Type B pancreatic cell (in vitro differentiated cells): ENCODE measurements around the gene SAMD11. TPM values are rescaled to one million over a fixed set of nuclear protein-coding genes. Genes with fewer than 3 reads are reported as not detected.
A peak's percentile ranks its signal among the peaks of the same experiment; 100 is the strongest.
"Not testable (repeated sequence)": the region's sequence is repeated elsewhere in the genome, so short reads cannot be mapped to it uniquely, and the experiment has no call there.

ENCODE experiments used
- DNase-seq: peaks from one replicate; pipeline ENCODE4 v3.0.0; 2021; ENCODE audit warnings: mixed read lengths; ENCODE audit not compliant: unreplicated experiment; ENCODE audit errors: extremely low spot score
- H3K27ac Mint-ChIP-seq: 2 replicates; pipeline ENCODE4 v1.8.0; 2021; ENCODE audit warnings: mild to moderate bottlenecking, mixed read lengths
- H3K27me3 Mint-ChIP-seq: 2 replicates; pipeline ENCODE4 v1.8.0; 2021; ENCODE audit warnings: mixed read lengths
- H3K36me3 Mint-ChIP-seq: 2 replicates; pipeline ENCODE4 v1.8.0; 2021; ENCODE audit warnings: mixed read lengths
- H3K4me1 Mint-ChIP-seq: one replicate; pipeline ENCODE4 v1.8.0; 2021; ENCODE audit warnings: mixed read lengths; ENCODE audit not compliant: unreplicated experiment
- H3K4me3 Mint-ChIP-seq: 2 replicates; pipeline ENCODE4 v1.8.0; 2021; ENCODE audit warnings: mild to moderate bottlenecking, mixed read lengths
- H3K9me3 Mint-ChIP-seq: 2 replicates; pipeline ENCODE4 v1.8.0; 2021; ENCODE audit warnings: mixed read lengths
- long read RNA-seq: library from polyadenylated mRNA; unstranded; transcript quantifications from one replicate; pipeline ENCODE4 v2.0.0, GENCODE V29; 2020
- total RNA-seq: library from RNA; stranded (reverse); gene quantifications from 2 replicates; pipeline ENCODE4 v1.2.1, GENCODE V29; 2021; ENCODE audit warnings: low replicate concordance
- TF ChIP-seq, protein P1 (sequence below): fragments of 200-600 bp; sonication (generic); conservative IDR thresholded peaks from 2 replicates; pipeline ENCODE4 v1.5.0; 2021; ENCODE audit warnings: antibody characterized with exemption, mild to moderate bottlenecking

The SAMD11 gene, protein sequence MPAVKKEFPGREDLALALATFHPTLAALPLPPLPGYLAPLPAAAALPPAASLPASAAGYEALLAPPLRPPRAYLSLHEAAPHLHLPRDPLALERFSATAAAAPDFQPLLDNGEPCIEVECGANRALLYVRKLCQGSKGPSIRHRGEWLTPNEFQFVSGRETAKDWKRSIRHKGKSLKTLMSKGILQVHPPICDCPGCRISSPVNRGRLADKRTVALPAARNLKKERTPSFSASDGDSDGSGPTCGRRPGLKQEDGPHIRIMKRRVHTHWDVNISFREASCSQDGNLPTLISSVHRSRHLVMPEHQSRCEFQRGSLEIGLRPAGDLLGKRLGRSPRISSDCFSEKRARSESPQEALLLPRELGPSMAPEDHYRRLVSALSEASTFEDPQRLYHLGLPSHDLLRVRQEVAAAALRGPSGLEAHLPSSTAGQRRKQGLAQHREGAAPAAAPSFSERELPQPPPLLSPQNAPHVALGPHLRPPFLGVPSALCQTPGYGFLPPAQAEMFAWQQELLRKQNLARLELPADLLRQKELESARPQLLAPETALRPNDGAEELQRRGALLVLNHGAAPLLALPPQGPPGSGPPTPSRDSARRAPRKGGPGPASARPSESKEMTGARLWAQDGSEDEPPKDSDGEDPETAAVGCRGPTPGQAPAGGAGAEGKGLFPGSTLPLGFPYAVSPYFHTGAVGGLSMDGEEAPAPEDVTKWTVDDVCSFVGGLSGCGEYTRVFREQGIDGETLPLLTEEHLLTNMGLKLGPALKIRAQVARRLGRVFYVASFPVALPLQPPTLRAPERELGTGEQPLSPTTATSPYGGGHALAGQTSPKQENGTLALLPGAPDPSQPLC
- 13.1 and 50.5 TPM in 2 replicates for total RNA-seq
- long read RNA-seq = 0 reads

DNA sequence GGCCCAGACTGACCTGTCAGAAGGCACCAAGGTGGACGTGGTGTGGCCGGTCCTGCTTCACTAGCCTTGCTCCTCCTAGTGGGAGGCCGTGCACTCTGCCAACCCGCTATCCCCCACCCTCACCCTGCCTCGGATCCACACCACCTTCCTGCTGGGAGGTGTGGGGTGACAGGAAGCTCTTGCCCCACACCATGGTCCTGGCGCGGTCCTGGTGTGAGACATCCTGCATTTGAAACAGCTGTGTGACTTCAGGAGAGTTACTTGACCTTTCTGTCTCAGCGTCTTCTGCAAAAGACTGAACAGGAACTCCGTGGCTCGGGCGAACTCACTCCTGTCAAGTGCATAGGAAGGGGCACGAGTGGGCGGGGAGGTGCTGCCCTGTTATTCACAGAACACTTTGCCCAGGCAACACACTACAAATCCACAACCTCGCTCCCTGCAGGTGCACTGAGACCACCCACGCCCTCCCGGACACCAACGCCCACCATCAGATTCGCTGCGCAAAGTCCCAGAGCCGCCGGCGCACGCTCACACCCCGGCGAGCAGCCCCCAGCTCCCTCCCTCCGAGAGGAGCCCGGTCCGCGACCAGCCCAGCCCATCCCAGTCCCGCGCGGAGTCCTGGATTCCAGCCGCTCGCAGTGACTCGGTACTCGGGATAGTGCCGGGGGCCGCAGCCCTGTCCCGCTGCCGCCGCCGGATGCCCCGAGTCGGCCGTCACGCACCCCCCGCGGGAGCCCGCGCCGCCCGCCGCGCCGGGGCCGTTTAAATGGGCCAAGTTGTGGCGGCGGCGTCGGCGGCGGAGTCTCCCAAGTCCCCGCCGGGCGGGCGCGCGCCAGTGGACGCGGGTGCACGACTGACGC lies at the start of gene SAMD11:
TSS of gene SAMD11 (plus strand) at position 793 of the 860 bp plus-strand sequence. CDS start 509 bp downstream, outside the sequence.
- TF ChIP-seq, protein P1, sequence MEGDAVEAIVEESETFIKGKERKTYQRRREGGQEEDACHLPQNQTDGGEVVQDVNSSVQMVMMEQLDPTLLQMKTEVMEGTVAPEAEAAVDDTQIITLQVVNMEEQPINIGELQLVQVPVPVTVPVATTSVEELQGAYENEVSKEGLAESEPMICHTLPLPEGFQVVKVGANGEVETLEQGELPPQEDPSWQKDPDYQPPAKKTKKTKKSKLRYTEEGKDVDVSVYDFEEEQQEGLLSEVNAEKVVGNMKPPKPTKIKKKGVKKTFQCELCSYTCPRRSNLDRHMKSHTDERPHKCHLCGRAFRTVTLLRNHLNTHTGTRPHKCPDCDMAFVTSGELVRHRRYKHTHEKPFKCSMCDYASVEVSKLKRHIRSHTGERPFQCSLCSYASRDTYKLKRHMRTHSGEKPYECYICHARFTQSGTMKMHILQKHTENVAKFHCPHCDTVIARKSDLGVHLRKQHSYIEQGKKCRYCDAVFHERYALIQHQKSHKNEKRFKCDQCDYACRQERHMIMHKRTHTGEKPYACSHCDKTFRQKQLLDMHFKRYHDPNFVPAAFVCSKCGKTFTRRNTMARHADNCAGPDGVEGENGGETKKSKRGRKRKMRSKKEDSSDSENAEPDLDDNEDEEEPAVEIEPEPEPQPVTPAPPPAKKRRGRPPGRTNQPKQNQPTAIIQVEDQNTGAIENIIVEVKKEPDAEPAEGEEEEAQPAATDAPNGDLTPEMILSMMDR = no peak
- H3K4me3 Mint-ChIP-seq = peak within 1 kb of the TSS; percentile 88
- peaks cover 7% of the 10 kb centered on the region for H3K36me3 Mint-ChIP-seq
- H3K27me3 Mint-ChIP-seq = peaks cover 47% of the 10 kb centered on the region
- H3K4me1 Mint-ChIP-seq = peaks cover 18% of the 10 kb centered on the region
- no peaks in the 10 kb centered on the region for H3K9me3 Mint-ChIP-seq
- peak; percentile 89 for DNase-seq
- H3K27ac Mint-ChIP-seq = peak within 1 kb of the TSS; percentile 56

DNA sequence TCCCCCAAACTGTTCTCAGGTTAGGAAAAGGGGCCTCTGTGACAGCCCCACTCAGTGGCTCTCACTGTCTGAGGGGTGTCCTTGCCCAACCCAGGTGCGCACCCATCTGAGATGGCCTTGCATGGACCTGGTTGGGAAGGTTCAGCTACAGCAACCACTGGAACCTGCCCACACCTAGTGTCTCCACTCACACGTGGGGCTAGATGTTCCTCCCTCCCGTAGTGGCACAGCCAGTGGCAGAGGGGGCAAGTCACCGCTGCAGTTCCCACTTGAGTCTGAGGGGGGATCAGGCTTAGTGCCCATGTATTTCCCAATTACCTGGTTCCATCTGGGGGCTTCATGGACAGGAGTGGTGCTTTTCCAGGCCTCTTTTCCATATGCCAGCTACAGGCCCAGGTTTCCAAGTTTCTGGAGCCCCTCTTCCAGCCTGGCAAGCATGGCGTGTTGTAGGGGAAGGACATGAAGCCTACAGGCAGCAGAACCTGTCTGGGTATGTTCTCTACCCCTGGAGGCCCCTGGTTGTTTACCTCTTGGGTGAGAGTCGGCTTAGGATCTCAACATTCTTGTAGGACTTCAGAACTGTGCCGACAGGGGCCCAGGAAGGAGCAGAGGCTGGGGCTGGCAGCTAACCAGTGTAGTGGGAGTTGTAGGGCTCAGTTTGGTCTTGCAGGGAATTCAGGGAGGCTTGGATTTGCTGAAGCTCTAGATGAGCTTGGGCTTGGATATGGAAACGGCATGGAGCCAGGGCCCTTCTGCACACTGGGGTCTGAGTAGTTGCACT lies 47.1 kb upstream of the SAMD11 start:
- peaks cover 55% of the 10 kb centered on the region for H3K27me3 Mint-ChIP-seq

DNA sequence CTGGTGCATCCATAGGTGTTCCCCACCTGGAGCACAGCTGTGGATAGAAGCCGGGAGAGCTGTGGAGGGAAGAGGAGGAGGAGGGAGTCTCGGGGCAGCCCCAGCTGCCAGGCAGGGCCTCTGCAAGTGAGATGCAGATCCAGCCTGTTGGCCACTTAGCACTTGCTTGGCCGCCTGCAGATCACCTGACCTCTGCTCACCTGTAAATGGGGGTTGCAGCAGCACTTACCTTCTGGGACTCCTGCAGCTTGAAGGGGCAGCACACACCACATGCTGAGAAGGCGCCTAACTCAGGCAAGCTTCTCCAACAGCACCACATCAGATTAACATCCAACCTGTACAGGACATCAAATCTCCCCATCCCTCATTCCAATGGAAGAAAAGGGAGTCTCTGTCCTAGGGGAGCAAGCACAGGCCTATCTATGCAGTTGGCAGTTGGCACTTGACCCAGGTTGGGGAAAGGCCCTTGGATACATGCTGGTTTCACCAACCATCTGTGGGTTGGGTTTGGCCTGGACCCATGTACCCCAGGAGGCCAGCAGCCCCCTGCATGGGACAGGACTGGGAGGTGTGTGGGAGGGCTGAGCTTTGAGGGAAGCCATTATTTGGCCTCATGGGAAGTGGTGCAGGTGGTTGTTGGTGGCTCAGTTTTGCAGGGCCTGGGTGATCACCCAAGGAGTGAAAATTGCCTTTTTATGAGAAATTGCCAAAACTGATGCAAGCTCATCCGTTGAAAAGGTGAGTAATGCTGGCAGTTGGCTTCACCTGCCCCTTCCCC lies 46.3 kb upstream of the SAMD11 start:
- peaks cover 57% of the 10 kb centered on the region for H3K27me3 Mint-ChIP-seq
- not testable (repeated sequence) for H3K36me3 Mint-ChIP-seq, H3K27ac Mint-ChIP-seq

More for the DNA sequence above, 47.1 kb upstream of the SAMD11 start:
- H3K9me3 Mint-ChIP-seq, H3K27ac Mint-ChIP-seq, DNase-seq, H3K36me3 Mint-ChIP-seq, H3K4me1 Mint-ChIP-seq, H3K4me3 Mint-ChIP-seq: not testable (repeated sequence)

DNA sequence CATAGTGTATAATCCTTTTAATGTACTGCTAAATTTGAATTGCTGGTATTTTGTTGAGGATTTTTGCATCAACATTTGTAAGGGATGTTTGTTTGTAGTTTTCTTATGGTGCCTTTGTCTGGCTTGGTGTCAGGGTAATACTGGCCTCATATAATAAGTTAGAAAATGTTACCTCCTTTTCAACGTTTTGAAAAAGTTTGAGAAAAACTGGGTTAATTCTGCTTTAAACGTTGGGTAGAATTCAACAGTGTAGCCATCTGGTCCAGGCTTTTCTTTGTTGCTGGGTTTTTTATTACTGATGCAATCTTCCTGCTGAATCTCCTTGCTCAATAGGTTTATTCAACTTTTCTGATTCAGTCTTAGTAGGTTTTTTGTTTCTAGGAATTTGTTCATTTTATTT lies 43.2 kb upstream of the SAMD11 start:
- not testable (repeated sequence) for H3K4me1 Mint-ChIP-seq, H3K27ac Mint-ChIP-seq, H3K36me3 Mint-ChIP-seq, DNase-seq, H3K4me3 Mint-ChIP-seq, H3K9me3 Mint-ChIP-seq
- H3K27me3 Mint-ChIP-seq = peaks cover 70% of the 10 kb centered on the region

More for the DNA sequence above, 46.3 kb upstream of the SAMD11 start:
- not testable (repeated sequence) for H3K9me3 Mint-ChIP-seq, H3K4me1 Mint-ChIP-seq, H3K4me3 Mint-ChIP-seq, DNase-seq

DNA sequence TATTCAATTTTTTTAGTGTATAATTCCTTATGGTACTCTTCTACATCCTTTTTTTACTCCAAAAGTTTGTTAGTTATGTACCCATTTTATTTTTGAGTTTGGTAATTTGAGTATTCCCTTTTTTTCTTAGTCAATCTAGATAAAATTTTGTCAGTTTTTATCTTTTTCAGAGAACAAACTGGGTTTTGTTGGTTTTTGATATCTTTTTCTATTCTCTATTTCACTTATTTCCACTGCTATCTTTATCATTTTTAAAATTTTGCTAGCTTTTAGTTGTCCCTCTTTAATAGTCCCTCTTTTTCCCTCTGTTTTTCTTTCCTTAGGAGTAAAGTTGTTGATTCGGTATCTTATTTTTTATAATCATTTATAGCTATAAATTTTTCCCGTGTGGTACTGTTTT lies 42.8 kb upstream of the SAMD11 start:
- not testable (repeated sequence) for H3K27ac Mint-ChIP-seq, H3K4me3 Mint-ChIP-seq, H3K36me3 Mint-ChIP-seq, DNase-seq, H3K9me3 Mint-ChIP-seq, H3K4me1 Mint-ChIP-seq
- peaks cover 74% of the 10 kb centered on the region for H3K27me3 Mint-ChIP-seq

DNA sequence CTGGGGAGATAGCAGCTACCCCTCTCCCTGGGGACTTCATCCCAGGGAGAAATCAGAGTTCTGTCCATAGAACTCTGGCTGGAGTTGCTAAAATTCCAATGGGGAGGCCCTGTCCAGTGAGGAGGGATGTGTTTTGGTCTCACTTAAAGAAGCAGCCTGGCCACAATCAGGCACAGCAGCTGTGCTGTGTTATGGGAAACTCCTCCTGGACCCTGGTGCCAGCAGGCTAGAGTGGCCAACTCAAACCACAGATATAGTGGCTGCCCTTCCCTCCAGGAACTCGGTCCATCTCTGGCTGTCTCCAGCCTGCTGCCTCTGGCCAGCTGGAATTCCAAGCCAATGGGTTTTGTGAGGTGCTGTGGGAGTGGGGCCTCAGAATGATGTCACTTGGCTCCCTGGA lies 37.4 kb upstream of the SAMD11 start:
- TF ChIP-seq, protein P1 = no peak
- peaks cover 5% of the 10 kb centered on the region for H3K9me3 Mint-ChIP-seq
- no peak overlapping the region for H3K27ac Mint-ChIP-seq
- no peak overlapping the region for H3K4me3 Mint-ChIP-seq
- peaks cover 81% of the 10 kb centered on the region for H3K27me3 Mint-ChIP-seq
- no peaks in the 10 kb centered on the region for H3K36me3 Mint-ChIP-seq
- no peak for DNase-seq
- no peaks in the 10 kb centered on the region for H3K4me1 Mint-ChIP-seq
